Raji (cell line): ENCODE results near the gene ZNF142.

Experiments used
- POLR2A ChIP-seq: IDR thresholded peaks from 2 replicates; pipeline ENCODE4 v1.6.1; 2011; ENCODE audit warnings: low read depth, low read length, control low read depth; ENCODE audit not compliant: insufficient read depth

Gene ZNF142

DNA sequence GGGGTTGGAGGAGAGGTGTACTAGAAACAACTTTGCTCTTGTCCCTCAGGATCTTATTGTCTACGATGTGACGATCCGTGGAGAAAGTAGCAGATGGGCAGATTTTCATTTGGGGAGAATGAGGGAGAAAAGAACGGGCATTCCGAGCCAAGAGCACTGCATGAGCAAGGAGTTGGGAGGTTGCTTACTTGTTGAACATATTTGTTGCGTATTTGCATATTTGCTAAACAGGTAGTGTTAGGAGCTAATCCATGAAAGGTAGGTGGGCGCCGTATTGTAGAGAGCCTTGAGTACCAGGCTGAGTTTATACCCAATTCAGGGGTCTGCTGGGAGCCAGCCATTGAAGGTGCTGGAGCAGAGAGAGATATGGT, 550 bp upstream of the ZNF142 start:
- TF ChIP-seq POLR2A = no peak

DNA sequence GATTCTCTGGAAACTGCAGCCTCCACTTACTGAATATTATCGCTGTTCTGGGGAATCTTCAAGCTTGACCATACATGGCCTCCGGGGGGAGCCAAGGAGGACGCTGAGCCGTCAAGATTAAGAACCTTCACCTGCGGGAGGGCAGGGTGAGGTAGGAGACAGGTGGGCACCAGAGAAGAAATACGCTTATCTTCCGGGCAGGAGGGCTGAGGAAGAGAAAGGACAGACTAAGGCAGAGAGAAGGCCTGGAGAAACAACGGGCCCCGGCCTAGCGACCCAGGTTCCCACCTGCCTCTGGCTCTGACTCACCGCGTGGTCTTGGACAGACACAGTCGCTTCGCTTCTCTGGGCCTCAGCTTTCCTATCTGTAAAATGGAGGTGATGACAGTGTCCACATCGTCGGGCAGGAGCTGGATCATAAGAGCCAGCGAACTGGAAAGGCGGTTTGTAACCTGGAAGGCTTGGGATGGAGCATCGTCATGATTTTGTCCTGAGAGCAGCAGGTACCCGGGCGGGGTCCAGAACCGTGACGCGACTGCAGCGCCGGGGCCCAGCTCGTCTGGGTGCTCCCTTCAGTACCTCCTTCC, 659 bp downstream of the ZNF142 start:
- TF ChIP-seq POLR2A = peak; percentile 54; the same call in 1 of the 2 replicates

DNA sequence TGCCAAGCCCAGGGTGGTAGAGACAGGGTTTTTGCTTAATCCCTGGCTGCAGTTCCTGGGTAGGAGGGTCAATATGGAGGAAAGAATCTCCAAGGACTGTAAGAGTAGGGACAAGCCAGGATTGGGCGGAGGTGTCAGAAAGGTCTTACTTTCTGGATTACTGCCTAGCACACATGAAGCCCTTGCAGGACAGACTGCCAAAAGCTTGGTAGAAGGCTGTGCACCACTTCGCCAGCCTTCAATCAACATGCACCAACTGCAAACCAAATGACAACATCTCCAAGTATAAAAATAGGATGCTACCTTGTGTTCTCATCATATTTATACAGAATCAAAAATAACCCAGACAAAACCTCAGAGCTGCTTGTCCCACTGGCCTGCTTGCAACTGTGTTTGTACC, 3.7 kb downstream of the ZNF142 start:
- TF ChIP-seq POLR2A = no peak

DNA sequence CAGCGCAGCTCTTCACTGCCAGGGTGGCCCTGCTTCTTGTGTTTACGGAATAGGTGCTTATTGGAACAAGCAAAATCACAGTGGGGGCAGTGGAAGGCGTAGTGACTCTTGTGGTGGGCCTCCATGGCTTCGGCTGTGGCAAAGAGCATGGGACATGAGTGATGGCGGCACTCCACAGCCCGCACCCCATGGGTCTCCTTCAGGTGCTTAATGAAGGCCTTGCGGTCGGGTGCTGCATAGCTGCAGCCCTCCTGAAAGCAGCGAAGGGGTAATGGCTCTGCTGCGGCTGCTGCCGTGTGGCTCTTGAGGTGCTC, 10.7 kb downstream of the ZNF142 start:
- no peak for TF ChIP-seq POLR2A

DNA sequence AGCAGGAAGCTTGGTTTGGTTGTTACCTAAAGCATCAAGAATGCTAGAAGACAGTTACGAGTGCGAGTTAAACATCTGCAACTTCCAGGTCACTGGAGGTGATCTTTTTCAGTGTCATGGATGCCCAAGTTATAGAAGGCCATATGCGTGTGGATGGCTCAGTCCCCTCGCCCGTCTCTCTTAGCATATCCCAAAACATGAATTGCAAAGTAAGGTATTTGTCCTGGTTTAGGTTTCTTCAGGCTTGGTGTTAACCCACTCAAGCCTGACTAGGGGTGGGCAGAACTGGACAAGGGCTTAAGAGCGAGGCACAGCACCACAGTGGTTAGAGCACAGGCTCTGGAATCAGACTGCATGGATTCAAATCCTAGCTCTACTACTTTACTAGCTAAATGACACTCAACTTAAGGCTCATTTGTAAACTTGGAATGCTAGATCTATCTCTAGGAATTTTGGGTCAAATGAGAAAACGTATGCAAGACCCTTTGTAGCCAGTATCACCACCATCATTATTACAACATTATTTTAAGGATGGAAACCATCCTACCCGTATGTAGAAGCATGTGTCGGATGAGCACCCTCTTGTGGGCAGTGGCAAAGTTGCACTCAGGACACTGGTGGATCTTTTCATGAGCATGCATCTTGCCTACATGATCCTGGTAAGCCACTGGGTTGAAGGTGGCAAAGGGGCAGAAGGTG, 11.2 kb downstream of the ZNF142 start:
- no peak for TF ChIP-seq POLR2A

DNA sequence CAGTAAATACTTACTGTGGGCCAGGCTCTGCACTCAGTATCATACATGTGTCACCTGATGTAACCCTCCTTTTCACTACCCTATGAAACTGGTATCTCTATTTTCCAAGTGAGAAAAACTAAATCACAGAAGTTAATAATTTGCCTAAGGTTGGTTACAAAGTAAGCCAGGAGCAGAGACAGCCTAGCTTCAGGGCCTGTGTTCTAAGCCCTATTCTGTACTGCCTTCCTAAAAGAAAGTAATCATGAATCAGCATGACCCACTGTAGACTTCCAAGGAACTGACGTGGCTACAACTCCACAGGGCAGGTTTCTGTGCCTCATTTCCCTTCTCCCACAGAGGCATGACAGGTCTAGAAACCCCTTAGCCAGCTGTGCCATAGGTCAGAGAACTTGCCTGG, 14.3 kb downstream of the ZNF142 start:
- no peak for TF ChIP-seq POLR2A

DNA sequence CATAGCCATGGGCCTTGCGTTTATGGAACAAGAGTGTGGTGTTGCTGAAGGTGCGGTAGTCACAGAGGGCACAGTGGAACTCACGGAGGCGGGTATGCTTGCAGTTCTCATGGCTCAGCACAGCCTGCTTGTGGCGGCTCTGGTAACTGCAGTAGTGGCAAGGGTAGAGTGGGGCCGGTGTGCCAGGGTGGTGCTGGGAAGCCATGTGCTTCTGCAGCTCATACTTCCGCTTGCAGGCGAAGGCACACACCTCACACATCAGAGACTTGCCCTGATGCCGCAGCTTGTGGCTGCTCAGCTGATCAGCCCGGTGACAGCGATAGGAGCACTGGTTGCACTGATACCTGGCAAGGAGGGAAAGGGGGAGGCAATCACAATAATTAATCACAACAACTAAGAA, 14.7 kb downstream of the ZNF142 start:
- TF ChIP-seq POLR2A = no peak

DNA sequence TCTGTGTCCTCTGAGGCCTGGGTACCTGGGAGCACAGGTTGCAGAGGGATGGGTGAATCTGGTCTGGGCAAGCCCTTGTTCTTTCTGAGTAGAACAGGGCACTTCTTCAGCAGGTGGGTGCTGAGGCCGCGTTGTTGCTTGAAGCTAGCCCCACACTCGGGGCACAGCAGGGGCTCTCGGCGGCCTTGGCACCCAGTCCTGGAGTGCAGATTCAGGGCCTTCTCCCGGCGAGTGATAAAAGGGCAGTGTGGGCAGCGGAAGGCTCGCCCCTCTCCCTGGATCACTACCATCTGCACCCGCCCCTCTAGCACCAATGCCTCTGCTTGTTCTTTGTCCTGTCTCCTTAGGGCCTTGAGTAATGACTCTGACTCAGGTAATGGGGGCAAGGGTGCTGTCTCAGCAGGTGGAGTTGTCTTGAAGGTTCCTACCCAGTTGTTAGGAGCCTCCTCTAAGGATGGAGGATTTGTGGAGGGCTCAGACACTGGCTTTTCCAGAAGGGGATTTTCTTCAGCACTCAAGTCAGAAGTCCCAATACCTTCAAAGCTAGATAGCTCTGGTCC, 15.6 kb downstream of the ZNF142 start:
- TF ChIP-seq POLR2A = no peak

DNA sequence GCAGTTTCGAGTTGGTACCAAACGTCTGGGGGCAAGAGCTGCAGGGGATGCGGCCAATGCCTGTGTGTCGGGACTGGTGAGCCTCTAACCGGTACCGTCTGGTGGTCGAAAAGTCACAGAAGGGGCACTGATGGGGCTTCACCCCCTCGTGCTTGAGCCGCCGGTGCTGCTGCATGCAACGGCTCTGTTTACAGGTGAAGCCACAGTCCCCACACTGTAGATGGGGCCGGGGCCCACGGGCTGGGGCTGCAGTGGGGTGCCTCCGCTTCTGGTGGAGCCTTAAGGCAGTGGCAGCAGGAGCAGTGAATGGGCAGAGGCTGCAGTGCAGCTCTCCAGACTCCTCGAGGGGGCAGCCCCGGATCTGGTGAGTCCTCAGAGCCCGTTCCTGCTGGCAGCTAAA, 16.6 kb downstream of the ZNF142 start:
- TF ChIP-seq POLR2A = no peak

DNA sequence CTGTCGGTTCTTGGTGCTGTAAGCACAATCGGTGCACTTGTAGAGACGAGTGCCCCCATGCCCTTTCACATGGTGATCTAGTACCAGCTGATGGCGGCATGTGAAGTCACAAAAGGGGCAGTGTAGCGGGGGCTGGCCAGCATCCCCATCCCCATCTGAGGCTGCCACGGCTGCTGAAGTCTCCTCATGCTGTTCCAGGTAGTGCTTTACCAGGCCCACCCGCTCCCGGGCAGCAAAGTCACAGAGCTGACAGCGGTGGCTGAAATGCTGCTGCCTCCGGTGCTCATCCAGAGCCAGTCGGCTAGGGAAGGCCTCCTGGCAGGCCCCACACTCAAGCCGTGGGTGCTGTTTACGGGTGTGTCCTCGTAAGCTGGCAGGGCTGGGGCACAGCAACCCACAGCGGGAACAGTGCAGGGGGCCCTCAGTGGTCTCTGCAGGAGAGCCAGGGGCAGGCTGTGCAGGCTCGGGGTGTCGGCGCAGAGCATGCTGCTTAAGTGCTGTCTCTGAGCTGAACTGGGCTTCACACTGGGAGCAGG, 17.2 kb downstream of the ZNF142 start:
- no peak for TF ChIP-seq POLR2A

DNA sequence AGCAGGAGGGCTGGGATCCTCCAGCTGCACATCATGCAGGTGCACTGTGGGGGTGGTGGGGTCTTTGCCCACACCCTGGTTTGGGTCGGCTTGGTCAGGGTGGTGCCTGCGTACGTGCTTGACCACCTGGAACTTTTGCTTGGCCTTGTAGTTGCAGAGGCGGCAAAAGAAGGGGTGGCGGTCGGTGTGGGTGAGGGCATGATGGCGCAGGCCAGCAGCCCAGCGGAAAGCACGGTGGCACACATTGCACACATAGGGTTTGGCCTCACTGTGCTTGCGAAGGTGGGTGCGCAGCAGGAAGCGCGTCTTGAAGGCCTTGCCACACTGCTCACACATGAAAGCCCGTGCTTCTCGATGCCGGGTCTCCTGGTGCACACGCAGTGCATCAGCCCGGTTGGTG, 21.1 kb downstream of the ZNF142 start:
- TF ChIP-seq POLR2A = no peak

DNA sequence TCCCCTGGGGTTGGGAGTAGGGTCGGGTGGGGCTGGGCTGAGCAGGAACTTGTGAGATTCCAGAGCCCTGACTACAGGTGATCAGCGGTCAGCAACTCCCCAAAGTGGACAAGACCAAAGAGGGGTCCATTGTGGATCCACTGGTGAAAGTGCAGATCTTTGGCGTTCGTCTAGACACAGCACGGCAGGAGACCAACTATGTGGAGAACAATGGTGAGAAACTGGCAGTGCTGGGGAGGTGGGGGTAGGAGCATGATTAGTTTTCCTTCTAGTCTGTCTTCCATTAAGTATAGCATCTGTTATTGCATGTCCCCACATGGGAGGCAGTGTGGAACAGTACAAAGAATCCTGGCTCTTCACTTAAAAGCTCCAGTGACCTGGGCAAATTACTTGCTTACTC, 23.7 kb downstream of the ZNF142 start:
- TF ChIP-seq POLR2A = no peak

DNA sequence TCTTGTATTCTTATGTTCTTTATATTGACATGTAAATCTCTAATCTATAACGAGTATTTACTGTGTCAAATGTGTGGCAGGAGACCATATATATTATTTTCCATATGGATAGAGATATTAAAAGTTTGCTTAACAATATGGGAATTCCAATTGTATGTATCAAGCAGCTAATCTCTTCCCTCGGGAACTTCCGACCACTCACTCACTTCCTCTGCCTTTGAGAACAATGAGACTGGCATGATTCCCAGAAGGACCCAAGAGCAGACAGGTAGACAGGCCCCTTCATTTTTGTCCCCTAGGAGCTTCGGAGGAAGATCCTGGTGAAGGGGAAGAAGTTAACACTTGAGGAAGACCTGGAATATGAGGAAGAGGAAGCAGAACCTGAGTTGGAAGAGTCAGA, 27.6 kb downstream of the ZNF142 start:
- no peak for TF ChIP-seq POLR2A

DNA sequence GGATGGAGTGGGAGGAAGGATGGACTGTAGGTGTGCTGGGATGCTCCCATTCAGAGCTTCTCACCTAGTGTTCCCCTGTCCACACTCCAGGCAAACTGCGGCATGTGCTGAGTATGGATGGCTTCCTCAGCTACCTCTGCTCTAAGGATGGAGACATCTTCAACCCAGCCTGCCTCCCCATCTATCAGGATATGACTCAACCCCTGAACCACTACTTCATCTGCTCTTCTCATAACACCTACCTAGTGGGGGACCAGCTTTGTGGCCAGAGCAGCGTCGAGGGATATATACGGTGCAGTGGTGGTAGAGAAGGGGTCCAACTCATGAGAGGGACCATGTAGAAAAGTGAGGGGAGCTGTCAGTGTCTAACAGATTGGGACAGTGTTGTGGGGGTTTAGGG, 31.5 kb downstream of the ZNF142 start:
- no peak for TF ChIP-seq POLR2A

DNA sequence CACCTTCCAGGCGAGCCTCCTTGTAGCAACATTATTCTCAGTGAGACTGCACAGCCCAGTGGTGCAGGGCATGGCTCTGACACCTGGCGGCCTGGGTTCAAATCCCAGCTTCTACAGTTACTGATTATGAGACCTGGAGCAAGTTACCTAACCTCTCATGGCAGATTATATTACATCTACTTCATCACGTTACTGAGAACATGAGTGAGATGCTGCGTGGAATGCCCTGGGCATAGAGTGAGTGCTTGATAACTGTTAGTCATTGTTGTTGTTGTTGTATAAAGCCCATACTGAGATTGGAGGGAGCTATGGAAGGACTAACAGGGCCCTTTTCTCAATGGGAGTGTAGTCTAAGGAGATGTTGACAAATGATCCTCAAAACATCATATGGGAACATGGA, 33.1 kb downstream of the ZNF142 start:
- TF ChIP-seq POLR2A = no peak

DNA sequence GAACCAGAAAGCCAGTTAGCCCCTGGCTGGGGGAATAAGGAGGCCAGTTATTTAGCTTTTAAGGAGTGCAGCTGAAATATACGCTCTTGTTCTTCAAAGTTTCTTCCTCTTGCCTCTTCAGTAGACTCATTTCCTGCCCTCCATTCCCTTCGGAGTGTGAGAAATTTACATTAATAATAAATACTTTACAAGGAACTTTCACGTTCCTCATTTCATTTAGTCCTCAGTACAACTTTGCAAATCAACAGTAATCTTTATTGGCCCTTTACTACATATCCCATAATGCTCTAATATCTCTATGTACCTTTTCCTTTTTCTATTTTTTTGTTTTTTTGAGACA, 36.1 kb downstream of the ZNF142 start:
- no peak for TF ChIP-seq POLR2A

DNA sequence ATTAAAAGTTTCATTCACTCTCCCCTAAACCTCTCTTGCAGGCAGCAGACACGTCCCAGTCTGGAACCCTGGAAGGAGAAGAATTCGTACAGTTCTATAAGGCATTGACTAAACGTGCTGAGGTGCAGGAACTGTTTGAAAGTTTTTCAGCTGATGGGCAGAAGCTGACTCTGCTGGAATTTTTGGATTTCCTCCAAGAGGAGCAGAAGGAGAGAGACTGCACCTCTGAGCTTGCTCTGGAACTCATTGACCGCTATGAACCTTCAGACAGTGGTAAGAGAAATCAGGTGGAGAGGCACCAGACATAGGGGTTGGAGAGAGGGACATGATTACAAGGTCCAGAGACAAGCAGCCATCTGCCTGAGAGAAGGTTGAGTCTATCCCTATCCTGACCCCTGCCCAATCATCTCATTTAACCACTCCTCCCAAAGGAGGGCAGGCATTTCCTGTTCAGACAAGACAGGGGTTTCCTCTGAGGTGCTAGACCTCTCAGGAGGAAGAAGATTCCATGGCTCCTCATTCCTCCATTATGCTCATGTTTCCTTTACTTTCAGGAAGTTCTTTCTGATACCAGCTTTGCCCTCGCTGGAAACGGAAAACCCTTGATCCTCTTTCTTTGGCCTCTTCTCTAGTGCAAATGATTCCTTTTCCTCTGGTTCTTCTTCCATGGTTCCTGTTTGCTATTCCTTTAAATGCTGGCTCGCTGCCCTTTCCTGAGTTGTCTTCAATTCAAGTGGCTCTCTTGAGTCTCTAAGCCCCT, 36.6 kb downstream of the ZNF142 start:
- TF ChIP-seq POLR2A = no peak

DNA sequence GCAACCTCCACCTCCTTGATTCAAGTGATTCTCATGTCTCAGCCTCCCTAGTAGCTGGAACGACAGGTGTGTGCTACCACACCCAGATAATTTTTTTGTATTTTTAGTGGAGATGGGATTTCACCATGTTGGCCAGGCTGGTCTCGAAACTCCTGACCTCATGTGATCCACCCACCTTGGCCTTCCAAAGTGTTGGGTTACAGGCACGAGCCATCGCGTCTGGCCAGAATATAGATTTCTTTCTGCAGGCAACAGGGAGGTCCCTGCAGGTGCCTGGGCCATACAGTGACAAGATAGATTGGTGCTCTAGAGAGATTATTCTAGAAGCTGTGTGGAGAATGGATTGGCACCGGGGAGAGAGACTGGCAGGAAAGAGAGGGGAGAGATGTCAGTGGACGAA, 38.4 kb downstream of the ZNF142 start:
- TF ChIP-seq POLR2A = no peak
